NCI-H524 treated with DMSO at 0.1 percent for 48 hours (cell line): ENCODE measurements around the gene ESRRB.

Source experiments
- DNase-seq: peaks from one replicate; lab custom pipeline; 2025; lab: John Stamatoyannopoulos, UW

ESRRB gene

DNA sequence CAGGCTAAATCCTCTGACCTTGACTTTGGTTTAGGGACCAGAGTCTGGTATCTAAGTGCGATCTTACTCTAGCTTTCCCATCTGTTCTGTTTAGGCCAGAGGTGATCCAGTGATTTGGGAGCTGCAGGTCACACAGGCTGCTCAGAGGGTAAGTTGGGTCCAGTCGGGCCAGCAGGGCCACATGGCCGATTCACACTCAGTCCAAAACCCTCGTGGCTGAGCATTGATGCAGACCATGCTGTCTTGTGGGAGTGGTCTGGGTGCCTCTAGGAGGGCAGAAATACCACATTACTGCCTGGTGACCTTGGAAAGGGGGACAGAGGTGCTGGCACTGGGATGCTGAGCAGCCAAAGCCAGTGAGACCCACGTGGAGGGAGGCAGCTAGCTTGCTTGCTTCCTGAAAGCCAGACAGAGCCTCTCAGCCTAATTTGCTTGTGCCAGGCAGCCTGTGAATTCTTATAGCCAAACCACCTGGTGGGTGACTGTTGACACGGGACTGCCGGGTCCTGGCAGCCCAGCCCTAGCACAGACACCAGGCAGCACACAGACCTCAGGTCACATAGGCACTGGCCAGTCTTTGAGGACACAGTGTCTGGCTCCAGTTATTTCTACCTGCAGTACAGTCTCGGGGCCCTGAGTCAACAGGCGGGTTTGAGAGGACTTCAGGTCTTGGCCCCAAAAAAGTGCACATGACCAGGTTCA is 31.7 kb downstream of the ESRRB start:
- no peak for DNase-seq

DNA sequence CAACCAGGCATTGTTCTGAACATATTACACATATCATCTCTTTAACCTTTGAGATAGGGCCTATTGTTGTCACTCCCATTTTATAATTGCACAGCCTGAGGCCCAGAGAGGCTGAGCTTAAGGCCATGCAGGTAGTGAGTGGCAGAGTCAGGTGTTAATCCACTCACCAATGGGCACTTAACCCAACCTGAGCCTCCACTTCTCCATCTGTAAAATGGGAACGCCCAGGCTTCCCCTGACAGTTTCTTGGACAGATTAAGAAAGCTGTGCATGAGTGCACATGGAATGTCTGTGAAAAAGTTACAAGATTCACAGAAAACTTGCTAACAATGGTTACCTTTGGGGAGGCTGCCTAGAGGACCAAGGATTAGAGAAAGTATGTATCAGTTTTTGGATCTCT is 32.9 kb downstream of the ESRRB start:
- DNase-seq = no peak

DNA sequence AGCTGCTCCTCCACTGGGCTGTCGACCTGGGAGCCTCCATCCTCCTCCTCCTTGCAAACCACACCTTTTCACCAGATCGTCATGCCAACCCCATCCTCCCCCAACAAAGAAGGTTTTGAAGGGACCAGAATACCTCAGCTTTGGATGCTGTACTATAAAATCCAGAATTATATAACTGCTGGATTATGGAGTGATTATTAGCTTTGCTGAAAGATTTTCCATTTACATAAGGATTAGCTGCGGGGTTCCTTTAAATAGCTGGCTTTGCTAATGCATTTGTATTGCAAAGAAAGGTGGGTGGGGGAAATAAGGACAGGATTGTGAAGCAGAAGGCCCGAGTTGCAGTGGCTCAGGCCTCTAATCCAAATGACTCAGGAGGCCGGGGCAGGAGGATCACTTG is 36.6 kb downstream of the ESRRB start:
- no peak for DNase-seq

DNA sequence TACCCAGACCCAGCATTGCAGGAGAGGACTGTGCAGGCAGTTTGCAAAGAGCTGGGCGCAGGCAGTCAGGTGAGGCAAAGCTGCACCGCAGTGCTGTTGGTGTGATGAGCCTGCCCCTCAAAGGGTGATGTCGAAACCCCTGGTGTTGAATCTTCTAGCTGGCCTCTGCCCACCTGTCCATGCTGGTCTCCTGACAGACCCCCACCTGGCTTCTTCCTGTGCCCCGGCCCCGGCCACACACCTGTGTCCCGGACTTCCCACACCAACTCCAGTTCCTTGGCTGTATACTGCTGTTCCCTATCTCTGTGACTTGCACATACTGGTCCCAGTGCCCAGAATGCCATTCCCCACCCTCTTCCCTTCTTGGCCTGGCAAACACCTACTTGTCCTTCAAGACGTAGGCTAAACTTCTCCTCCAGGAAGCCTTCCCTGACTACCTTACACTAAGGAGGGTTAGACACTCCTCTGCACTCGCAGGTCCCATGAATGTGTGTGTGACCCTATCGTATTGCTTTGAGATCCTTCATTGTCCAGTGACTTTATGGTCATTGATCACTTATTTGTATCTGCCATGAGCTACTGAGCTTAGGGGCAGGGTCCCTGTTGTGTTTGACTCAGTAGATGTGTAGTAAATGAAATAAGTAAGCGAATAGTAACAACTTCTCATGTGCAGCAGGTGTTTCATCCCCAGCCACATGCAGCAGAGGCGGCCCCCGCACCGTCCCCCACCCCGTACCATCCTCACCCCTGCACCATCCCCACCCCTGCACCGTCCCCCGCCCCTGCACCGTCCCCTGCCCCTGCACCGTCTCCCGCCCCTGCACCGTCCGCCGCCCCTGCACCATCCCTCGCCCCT is 37.4 kb downstream of the ESRRB start:
- no peak for DNase-seq

DNA sequence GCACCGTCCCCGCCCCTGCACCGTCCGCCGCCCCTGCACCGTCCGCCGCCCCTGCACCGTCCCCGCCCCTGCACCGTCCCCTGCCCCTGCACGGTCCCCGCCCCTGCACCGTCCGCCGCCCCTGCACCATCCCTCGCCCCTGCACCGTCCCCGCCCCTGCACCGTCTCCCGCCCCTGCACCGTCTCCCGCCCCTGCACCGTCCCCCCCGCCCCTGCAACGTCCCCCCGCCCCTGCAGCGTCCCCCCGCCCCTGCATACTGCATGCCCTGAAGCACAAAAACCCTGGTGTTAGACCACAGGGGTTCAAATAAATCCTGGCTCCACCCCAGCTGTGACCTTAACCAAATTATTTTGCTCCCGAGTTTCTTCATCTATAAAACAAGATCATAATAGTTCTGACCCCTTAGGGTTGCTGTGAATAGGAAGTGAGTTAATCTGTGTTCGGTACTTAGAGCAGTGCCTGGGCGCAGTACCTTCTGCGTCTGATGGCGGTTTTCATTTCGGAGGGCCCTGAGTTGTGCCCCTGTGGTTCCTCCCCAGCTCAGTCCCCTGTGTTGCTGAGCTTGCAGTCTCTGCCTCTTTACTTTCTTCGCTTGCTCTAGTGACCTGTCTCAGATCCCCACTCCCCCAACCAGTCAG is 38.1 kb downstream of the ESRRB start:
- DNase-seq = no peak

DNA sequence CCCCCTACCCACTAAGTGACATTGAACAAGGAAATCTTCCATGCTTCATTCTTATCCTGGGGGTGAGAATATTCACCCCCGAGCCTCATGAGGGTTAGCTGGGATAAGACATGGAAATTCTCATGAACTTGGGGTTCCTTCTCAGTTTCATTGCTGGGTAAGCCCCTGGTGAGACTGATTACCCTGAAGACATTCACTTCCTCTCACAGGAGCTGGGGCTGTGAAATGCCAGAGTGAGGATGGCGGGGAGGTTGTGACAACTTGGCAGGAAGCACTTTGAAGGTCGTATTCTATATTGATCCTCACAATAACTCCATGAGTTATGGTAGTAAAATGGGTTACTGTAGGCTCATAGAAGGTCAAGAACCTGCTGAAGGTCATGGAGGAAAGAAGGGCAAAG is 43.5 kb downstream of the ESRRB start:
- no peak for DNase-seq

DNA sequence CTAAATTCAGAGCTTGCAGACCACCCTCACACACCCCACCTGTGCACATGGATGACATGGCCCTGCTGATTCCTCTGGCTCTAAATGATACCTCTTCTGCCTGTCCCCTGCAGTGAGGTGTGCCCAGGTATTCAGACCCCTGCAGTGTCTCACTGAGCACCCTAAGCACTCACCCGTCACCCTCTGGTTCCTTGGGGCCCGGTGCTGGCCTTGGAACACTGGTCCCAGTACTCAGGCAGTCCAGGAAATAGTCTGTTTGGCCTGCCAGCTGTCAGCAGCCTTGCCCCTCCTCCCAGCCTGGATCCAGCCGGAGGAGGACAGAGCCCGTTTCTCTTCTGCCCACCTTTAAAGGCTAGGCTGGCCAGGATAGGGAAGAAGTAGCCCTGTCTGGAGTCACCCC is 44.9 kb downstream of the ESRRB start:
- DNase-seq = no peak

DNA sequence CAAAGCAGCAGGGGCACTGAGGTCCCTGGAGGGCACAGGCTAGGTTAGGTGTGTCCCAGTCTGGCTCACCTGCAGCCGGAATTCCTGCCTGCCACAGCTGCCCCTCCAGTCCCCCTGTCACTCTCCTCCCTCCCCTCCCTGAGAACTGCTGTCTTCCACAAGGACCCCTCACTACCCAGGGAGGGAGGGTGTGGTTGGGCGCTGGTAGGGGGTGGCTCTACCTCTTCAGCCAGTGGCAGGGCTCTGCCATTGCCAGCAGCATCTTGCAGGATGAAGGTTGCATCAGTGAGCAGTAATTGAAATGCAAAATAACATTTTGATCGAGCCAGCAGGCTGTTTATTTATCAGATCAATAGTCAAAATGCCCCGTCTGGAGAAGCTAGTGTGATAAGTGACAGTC is 45.7 kb downstream of the ESRRB start:
- DNase-seq = no peak

DNA sequence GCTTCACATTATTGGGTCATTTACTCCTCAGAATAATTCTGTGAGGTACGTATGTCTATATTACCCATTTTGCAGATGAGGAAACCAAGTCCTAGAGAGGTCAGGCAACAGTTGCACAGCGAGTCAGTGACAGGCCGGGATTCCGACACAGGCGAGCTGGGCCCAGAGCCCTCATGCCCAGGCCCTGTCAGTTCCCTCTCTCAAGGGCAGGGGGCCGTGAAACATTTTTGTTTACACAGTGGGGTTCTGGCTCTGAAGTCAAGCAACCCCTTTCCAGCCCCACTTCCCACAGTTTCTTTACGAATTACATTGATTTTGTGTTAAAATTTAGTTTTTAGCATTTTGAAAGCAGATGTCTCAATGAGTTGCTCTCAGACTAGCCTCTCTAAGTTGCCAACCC is 46.7 kb downstream of the ESRRB start:
- DNase-seq = no peak

DNA sequence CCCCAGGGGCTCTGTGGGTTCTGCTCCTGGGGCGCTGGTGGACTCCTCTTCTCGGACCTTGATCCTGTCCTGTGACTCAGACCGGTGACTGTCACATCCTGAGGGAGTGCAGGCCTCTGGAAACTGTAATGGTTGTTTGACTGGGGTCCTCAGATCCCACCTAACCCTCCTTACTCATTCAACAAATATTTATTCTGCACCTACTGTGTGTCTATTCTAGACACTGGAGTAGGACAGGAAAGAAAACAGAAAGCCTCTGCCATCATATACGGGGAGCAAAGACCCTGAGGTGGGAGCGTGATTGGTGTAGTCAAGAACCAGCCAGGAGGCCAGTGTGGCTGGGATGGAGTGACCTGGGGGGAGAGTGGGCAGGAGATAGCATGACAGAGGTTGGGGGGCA is 47.6 kb downstream of the ESRRB start:
- no peak for DNase-seq

DNA sequence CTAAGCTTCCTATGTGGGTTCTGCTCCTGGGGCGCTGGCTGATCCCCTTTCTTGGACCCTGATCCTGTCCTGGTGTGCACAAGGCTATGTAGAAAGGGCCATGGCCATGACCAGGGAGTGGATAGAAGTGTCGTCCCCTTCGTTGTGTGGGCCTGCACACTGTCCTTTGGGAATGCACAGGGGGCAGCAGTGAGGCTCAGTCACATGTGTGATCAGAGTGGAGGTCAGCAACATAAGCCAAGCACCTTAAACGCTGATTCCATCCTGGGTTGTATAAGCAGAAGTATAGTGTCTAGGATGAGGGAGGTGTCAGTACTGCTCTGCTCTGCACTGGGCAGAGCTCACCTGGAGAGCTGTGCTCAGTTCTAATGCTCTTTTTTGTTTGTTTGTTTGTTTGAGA is 48.4 kb downstream of the ESRRB start:
- no peak for DNase-seq

DNA sequence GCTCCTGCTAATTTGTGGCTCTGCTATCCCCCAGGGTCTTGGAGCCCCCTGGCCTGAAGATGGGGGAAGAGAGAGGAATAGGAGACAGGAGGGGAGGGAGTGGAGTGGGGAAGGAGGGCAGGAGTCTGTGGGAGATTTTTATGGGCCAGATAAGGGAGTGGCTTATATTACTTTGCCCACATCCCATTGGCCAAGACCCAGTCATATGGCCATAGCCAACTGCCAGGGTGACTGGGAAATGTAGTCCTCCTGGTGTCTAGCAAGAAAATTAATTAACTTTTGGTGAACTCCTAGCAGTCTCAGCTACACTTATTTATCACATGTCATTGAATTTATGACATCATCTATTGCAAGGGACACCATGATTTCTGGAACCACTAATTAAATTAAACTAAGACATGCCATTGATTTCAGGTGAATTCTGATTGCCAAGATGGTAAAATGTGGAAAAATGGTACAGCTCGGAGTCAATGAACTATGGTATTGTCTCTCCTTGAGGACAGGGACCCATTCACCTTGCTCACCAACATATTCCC is 50.3 kb downstream of the ESRRB start:
- no peak for DNase-seq

DNA sequence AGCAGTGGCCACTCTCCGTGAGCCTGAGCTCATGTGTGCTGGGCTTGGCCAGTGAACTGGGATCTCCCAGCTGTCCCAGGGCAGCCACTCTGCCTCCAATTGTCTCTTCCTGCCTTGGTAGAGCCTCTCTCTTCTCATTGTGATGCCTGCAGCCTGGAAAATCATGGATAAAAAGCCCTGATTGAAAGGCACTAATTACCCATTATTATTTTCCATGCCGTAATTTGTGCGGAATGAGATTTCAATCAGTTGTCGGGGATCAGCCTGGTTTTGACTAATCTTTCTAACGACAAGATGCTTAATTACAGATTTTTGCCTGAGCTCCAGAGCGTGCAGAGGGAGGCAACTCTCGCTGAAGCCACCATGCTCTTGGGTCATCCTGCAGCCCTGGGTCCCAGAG is 52.7 kb downstream of the ESRRB start:
- DNase-seq = no peak

DNA sequence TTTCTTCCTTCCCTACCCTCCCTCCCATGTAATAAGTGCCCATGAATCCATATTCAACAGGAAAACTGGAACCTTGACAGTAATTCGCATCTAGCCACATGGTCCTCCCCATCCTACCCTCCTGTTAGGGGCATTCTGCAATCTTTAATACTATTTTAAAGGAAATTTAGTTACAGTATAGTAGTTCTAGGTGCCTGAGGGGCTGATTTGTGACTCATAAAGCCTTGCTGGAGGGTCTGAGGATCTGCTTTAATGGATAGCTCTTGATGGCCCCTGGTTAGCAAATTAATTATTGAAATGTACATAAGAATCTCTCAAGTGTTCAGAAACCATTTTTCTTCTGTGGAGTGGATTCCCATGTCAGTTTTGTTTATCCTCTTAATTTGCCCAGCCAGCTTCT is 54.1 kb downstream of the ESRRB start:
- DNase-seq = no peak

DNA sequence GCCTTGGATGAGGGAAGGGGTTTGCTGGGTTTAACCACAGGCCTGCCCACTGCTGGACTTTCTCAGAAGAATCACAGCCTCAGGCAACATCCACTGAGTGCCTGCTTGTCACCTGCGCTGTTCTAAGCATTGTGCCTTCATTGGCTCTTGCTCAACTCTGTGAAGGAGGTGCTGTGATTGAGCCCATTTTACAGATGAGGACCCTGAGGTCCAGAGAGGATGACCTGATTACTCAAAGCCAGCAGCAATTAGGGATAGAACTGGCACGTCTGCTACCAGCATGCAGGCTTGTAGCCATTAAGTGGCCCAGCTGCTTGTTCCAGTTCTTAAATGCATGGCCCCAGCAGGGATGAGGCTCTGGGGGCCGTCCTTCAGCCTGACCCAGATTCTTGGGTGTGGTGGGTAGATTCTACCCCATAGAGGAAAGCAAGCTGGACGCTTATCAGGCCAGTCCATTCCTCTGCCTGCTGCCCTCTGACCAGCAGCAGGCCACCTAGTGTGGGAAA is 54.6 kb downstream of the ESRRB start:
- DNase-seq = no peak

DNA sequence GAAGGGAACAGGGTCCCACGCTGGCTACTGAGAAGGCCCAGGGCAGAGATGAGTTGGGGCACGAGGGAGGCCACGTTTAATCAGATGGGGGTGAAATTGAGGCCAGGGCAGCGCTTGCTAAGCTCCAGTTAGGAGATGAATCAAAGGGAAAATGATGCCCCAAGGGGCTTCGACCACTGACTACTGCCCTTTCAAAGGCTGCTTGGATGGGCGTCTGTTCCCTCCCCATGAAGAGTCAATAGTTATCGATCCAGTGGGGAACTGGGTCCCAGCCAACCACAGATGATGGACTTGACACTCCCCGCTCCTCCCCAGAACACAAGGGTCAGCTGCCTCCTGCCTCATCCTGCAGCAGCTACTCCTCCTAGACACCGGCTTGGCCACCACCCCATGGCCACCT is 55.6 kb downstream of the ESRRB start:
- no peak for DNase-seq

DNA sequence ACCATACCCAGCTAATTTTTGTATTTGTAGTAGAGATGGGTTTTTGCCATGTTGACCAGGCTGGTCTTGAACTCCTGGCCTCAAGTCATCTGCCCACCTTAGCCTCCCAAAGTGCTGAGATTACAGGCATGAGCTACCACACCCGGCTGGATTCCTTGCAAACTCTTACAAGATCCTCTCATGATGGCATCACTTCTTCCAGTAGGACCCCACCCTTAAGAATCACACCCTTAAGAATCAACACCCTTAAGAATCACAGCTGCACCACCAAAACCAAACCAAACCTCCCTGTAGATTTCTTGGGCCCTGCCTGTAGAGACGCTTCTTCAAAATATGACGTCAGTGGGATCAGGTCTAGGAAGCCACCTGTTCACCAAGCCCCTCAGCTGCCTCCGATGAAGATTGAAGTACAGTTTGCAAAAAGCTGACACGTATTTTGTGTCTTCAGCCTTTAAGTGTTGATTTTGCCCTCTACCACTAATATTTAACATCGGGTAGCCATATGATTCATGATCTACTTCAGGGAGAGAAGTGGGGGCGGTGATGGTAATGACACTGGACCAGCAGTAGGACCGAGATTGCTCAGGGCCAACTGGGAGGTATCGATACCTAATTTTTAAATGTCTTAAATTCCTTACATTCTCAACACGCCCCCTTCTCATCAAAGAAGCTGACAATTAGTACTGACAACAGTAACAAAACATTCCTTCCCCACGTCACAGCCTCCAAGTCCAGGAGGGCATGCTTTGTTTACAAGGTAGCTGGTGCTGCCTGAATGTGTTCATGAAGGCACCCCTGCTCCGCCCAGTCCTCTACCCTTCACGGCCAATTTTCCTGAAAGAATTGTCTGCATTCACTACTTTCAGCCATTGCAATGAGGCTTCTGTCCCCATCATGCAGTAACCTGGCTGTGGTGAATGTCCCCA is 57.2 kb downstream of the ESRRB start:
- DNase-seq = peak; percentile 14

DNA sequence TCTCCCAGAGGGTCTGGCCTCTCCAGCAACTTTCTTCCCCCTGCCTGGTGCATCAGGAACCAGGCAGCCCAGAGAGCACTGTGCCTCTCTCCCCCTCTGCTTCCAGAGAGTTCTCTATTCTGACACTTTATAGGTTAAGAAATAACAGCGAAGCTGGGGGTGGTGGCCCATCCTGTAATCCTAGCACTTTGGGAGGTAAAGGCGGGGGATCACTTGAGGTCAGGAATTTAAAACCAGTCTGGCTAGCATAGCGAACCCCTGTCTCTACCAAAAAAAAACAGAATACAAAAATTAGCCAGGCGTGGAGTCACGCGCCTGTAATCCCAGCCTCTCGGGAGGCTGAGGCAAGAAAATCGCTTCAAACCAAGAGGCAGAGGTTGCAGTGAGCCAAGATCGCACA is 58.3 kb downstream of the ESRRB start:
- DNase-seq = no peak

DNA sequence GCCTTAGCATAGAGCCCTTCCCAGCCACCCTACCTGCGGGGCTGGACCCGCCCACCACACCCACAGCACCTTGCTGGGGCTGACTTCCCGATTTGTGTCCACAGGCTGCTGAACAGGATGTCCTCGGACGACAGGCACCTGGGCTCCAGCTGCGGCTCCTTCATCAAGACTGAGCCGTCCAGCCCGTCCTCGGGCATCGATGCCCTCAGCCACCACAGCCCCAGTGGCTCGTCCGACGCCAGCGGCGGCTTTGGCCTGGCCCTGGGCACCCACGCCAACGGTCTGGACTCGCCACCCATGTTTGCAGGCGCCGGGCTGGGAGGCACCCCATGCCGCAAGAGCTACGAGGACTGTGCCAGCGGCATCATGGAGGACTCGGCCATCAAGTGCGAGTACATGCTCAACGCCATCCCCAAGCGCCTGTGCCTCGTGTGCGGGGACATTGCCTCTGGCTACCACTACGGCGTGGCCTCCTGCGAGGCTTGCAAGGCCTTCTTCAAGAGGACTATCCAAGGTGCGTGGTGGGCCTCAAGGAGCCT is 63.4 kb downstream of the ESRRB start:
- no peak for DNase-seq

DNA sequence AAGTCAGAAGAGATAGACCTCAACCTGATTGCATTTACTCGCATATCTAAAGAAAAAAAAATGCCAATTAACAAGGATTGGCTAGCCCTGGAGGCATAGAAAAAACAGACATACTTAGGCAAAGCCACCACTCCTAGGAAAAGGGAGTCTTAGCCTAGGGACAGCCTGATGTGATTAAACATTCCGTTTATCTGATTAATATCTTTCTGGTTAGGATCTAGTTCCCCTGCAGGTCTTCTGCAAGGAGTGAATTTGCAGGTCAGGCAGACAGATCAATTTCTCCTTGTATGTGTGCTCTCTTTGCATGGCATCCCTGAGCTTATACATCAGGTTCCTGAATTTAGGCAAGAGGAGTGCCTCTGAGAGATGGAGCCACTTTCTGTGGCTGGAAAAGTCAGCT is 70.5 kb downstream of the ESRRB start:
- no peak for DNase-seq

DNA sequence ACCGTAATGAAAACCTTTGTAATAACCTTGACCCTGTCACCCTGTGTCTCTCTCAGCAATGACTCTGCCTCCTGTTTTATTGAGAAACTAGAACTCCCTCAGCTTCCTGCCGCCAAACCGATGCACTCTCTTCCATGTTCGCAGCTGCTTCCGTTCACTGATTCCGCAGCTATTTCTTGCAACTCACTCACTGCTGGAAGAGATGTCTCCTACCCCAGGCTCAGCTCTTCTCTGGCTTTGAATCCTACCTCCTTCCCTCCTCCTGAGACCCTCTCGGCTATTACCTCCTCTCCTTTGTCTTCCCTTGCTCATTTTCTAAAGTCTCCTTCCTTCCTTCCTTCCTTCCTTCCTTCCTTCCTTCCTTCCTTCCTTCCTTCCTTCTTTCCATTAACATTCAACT is 71.0 kb downstream of the ESRRB start:
- DNase-seq = no peak
